ENCODE data around the gene FBXW8.

The FBXW8 gene

GRCh38 chr12:116990971-116991966 is 80.5 kb downstream of the FBXW8 start:
- peak; percentile 25 for DNase-seq (ENCODE audit: low read depth, low spot score)

GRCh38 chr12:116996093-116996492 is 85.3 kb downstream of the FBXW8 start:
- no peak for DNase-seq (ENCODE audit: low read depth, low spot score)

- DNase-seq (ENCODE audit: low read depth, low spot score) = no peak
Observed at GRCh38 chr12:116996621-116997020, 85.9 kb downstream of the FBXW8 start.

- DNase-seq (ENCODE audit: low read depth, low spot score) = no peak
Observed at GRCh38 chr12:116999066-116999465, 88.3 kb downstream of the FBXW8 start.

- no peak for DNase-seq (ENCODE audit: low read depth, low spot score)
Observed at GRCh38 chr12:117000316-117000715, 89.6 kb downstream of the FBXW8 start.

GRCh38 chr12:117002051-117002817 is 91.5 kb downstream of the FBXW8 start:
- DNase-seq (ENCODE audit: low read depth, low spot score) = no peak

- no peak for DNase-seq (ENCODE audit: low read depth, low spot score)
Observed at GRCh38 chr12:117003883-117004404, 93.2 kb downstream of the FBXW8 start.

- DNase-seq (ENCODE audit: low read depth, low spot score) = no peak
Observed at GRCh38 chr12:117005417-117006046, 94.8 kb downstream of the FBXW8 start.

- DNase-seq (ENCODE audit: low read depth, low spot score) = no peak
Observed at GRCh38 chr12:117006333-117006732, 95.6 kb downstream of the FBXW8 start.

GRCh38 chr12:117007577-117007976 is 96.8 kb downstream of the FBXW8 start:
- DNase-seq (ENCODE audit: low read depth, low spot score) = no peak

GRCh38 chr12:117009759-117010158 is 99.0 kb downstream of the FBXW8 start:
- no peak for DNase-seq (ENCODE audit: low read depth, low spot score)

GRCh38 chr12:117010693-117011451 is 100.1 kb downstream of the FBXW8 start:
- no peak for DNase-seq (ENCODE audit: low read depth, low spot score)

- no peak for DNase-seq (ENCODE audit: low read depth, low spot score)
Observed at GRCh38 chr12:117011988-117012805, 101.4 kb downstream of the FBXW8 start.

GRCh38 chr12:117013726-117014125 is 103.0 kb downstream of the FBXW8 start:
- no peak for DNase-seq (ENCODE audit: low read depth, low spot score)

GRCh38 chr12:117014342-117014887 is 103.7 kb downstream of the FBXW8 start:
- DNase-seq (ENCODE audit: low read depth, low spot score) = no peak

GRCh38 chr12:117015811-117016210 is 105.1 kb downstream of the FBXW8 start:
- no peak for DNase-seq (ENCODE audit: low read depth, low spot score)

GRCh38 chr12:117017807-117018206 is 107.1 kb downstream of the FBXW8 start:
- no peak for DNase-seq (ENCODE audit: low read depth, low spot score)

- no peak for DNase-seq (ENCODE audit: low read depth, low spot score)
Observed at GRCh38 chr12:117018276-117018675, 107.5 kb downstream of the FBXW8 start.

GRCh38 chr12:117018685-117019084 is 107.9 kb downstream of the FBXW8 start:
- DNase-seq (ENCODE audit: low read depth, low spot score) = no peak

GRCh38 chr12:117019866-117020265 is 109.1 kb downstream of the FBXW8 start:
- DNase-seq (ENCODE audit: low read depth, low spot score) = no peak

All from astrocyte of the hippocampus (primary cell).